Stimulated activated CD8-positive, alpha-beta memory T cell treated with anti-CD3 and anti-CD28 coated beads, Interleukin-15, amount 100 ng/mL, for 24 hours (primary cell): Measurements from ENCODE around the gene EWSR1.
"Not testable (repeated sequence)": the region's sequence is repeated elsewhere in the genome, so short reads cannot be mapped to it uniquely, and the experiment has no call there.

ENCODE experiments used
- DNase-seq: peaks from one replicate; pipeline ENCODE4 v3.0.0-alpha.2; 2020; ENCODE audit warnings: low read depth

EWSR1 gene

GRCh38 chr22:29267858-29268510, at the start of gene EWSR1, which contains the start of gene RHBDD3:
Gene EWSR1 (plus strand): TSS chr22:29268268. CDS start chr22:29268337, 69 bp downstream.
Gene RHBDD3 (minus strand): TSS chr22:29267981. CDS start chr22:29265626, 2,355 bp downstream.
- DNase-seq, result peak; percentile 98

- no peak for DNase-seq
Measured at GRCh38 chr22:29218758-29219408, 49.2 kb upstream of the EWSR1 start.

- DNase-seq, result not testable (repeated sequence)
Measured at GRCh38 chr22:29219409-29219782, 48.7 kb upstream of the EWSR1 start.

- no peak for DNase-seq
Measured at GRCh38 chr22:29219881-29220670, 48.0 kb upstream of the EWSR1 start.

- DNase-seq, result no peak
Measured at GRCh38 chr22:29224121-29224858, 43.8 kb upstream of the EWSR1 start.

- no peak for DNase-seq
Measured at GRCh38 chr22:29224859-29225410, 43.1 kb upstream of the EWSR1 start.

GRCh38 chr22:29225422-29226090, 42.5 kb upstream of the EWSR1 start:
- DNase-seq, result no peak

GRCh38 chr22:29226351-29226981, 41.6 kb upstream of the EWSR1 start:
- DNase-seq, result no peak

GRCh38 chr22:29230972-29231875, 36.8 kb upstream of the EWSR1 start:
- no peak for DNase-seq

GRCh38 chr22:29231971-29232959, 35.8 kb upstream of the EWSR1 start:
- no peak for DNase-seq

GRCh38 chr22:29233277-29233877, 34.7 kb upstream of the EWSR1 start:
- no peak for DNase-seq

GRCh38 chr22:29240481-29240880, 27.6 kb upstream of the EWSR1 start:
- DNase-seq, result not testable (repeated sequence)

- DNase-seq, result no peak
Measured at GRCh38 chr22:29243874-29244446, 24.1 kb upstream of the EWSR1 start.

- no peak for DNase-seq
Measured at GRCh38 chr22:29244785-29245625, 23.1 kb upstream of the EWSR1 start.

GRCh38 chr22:29245626-29246385, 22.3 kb upstream of the EWSR1 start:
- peak; percentile 37 for DNase-seq

GRCh38 chr22:29247891-29248290, 20.2 kb upstream of the EWSR1 start:
- DNase-seq, result not testable (repeated sequence)
